Endothelial cell of umbilical vein (primary cell): Measurements from ENCODE around the gene PLEKHG4B. TPM values are rescaled to one million over a fixed set of nuclear protein-coding genes. Genes with fewer than 3 reads are reported as not detected.

Experiments
- BruUV-seq: library from RNA; stranded (reverse); fragments of 400-500 nt; replicated peaks from 2 replicates; lab custom pipeline; 2021; lab: Mats Ljungman, UMichigan
- CTCF ChIA-PET: fragments of 300-600, 350-600 bp; sonication (Branson Sonifier 250); formaldehyde crosslinking; loops from one replicate; lab custom pipeline; 2021; ENCODE audit warnings: antibody characterized with exemption, inconsistent platforms; lab: Charles Lee
- POLR2A ChIA-PET: fragments of 300-600, 350-600 bp; sonication (Branson Sonifier 250); formaldehyde crosslinking; loops from one replicate; lab custom pipeline; 2021; ENCODE audit warnings: antibody characterized with exemption, inconsistent platforms; lab: Charles Lee
- DNase-seq: peaks from one replicate; pipeline ENCODE4 v3.0.0-alpha.2; 2011; ENCODE audit warnings: low read depth, low spot score
- FAIRE-seq: peaks from 2 replicates; lab custom pipeline; 2011; peaks lifted over from hg19 to GRCh38; lab: Jason Lieb, UNC
- H2AFZ ChIP-seq: 2 replicates; pipeline ENCODE4 v1.6.0; 2012; ENCODE audit warnings: low read depth, low read length, control low read depth, inconsistent platforms
- H3K27ac ChIP-seq: 2 replicates; pipeline ENCODE4 v1.5.1; 2011; ENCODE audit warnings: low read depth, mild to moderate bottlenecking, control low read depth, low read length, moderate library complexity; ENCODE audit not compliant: insufficient read depth
- H3K27me3 ChIP-seq, 2 experiments: 2 replicates each; pipeline versions ENCODE4 v1.6.0 to v1.6.1; 2011; ENCODE audit warnings: low read length in 2 of 2, mixed read lengths in 1 of 2; ENCODE audit not compliant: control insufficient read depth in 2 of 2, insufficient read depth in 2 of 2
- H3K36me3 ChIP-seq, 2 experiments: 2 replicates in 1 of 2; 3 replicates in 1 of 2; pipeline ENCODE4 v1.5.1; 2011; ENCODE audit warnings: low read length in 2 of 2, mild to moderate bottlenecking in 1 of 2, moderate library complexity in 1 of 2; ENCODE audit not compliant: control insufficient read depth in 2 of 2, insufficient read depth in 2 of 2; ENCODE audit errors: extremely low read depth in 1 of 2
- H3K4me1 ChIP-seq: 3 replicates; pipeline ENCODE4 v1.5.1; 2011; ENCODE audit warnings: mild to moderate bottlenecking, low read length; ENCODE audit not compliant: control insufficient read depth, insufficient read depth; ENCODE audit errors: extremely low read depth
- H3K4me2 ChIP-seq: 2 replicates; pipeline ENCODE4 v1.6.1; 2011; ENCODE audit warnings: low read length, control low read depth, mixed read lengths; ENCODE audit not compliant: insufficient read depth
- H3K4me3 ChIP-seq, 3 experiments: fragments of 200-600 bp in 1 of 3; sonication (generic), shearing (Covaris generic) in 1 of 3; replicated peaks in 1 of 3; 2 replicates each; pipeline ENCODE4 v1.5.1; 2011 to 2016; ENCODE audit warnings: control low read depth in 3 of 3, low read length in 3 of 3, mild to moderate bottlenecking in 2 of 3, inconsistent platforms in 1 of 3, low read depth in 1 of 3, moderate library complexity in 1 of 3; ENCODE audit not compliant: insufficient read depth in 1 of 3
- H3K79me2 ChIP-seq: 2 replicates; pipeline ENCODE4 v1.6.0; 2012; ENCODE audit warnings: low read length, inconsistent platforms; ENCODE audit not compliant: control insufficient read depth, insufficient read depth
- H3K9ac ChIP-seq: replicated peaks from 2 replicates; pipeline ENCODE3; 2011; ENCODE audit warnings: low read length, control low read depth; ENCODE audit not compliant: insufficient read depth; ENCODE audit errors: extremely low read depth
- H3K9me1 ChIP-seq: replicated peaks from 3 replicates; pipeline ENCODE4 v1.6.0; 2011; ENCODE audit warnings: mild to moderate bottlenecking, low read length; ENCODE audit not compliant: control insufficient read depth, insufficient read depth; ENCODE audit errors: extremely low read depth
- H3K9me3 ChIP-seq: replicated peaks from 2 replicates; pipeline ENCODE4 v1.5.1; 2012; ENCODE audit warnings: low read length, inconsistent platforms; ENCODE audit not compliant: control insufficient read depth, insufficient read depth
- H4K20me1 ChIP-seq: replicated peaks from 2 replicates; pipeline ENCODE3; 2011; ENCODE audit warnings: mild to moderate bottlenecking, low read length; ENCODE audit not compliant: control insufficient read depth, insufficient read depth; ENCODE audit errors: extremely low read depth
- EZH2 ChIP-seq: IDR thresholded peaks from 2 replicates; pipeline ENCODE4 v1.6.1; 2012; ENCODE audit warnings: borderline replicate concordance, low read depth, mild to moderate bottlenecking, moderate library complexity, low read length, inconsistent platforms; ENCODE audit not compliant: severe bottlenecking
- GATA2 ChIP-seq: IDR thresholded peaks from 2 replicates; pipeline ENCODE4 v1.7.0; 2011; ENCODE audit warnings: low read depth, mild to moderate bottlenecking, moderate library complexity, mixed read lengths, low read length; ENCODE audit not compliant: insufficient read length, insufficient read depth
- MYC ChIP-seq: IDR thresholded peaks from one replicate; pipeline ENCODE4 v1.6.1; 2011; ENCODE audit warnings: mild to moderate bottlenecking, low read depth, low read length
- POLR2A ChIP-seq: IDR thresholded peaks from 2 replicates; pipeline ENCODE4 v1.6.1; 2012; ENCODE audit warnings: low read depth, mild to moderate bottlenecking, control low read depth, low read length
- POLR2AphosphoS5 ChIP-seq: IDR thresholded peaks from 2 replicates; pipeline ENCODE4 v1.6.1; 2012; ENCODE audit warnings: low read depth, mild to moderate bottlenecking, control low read depth, low read length, moderate library complexity; ENCODE audit not compliant: insufficient read depth
- dilution Hi-C: fragments of 300-500 bp; cut with MboI; formaldehyde crosslinking; loops from one replicate; pipeline ENCODE4 v1.15.0; 2019; ENCODE audit warnings: low sequenced_read_pairs; ENCODE audit not compliant: extremely low pct_ligation_motif_present
- intact Hi-C: fragments of 100-400 bp; cut with micrococcal nuclease; formaldehyde crosslinking; loops from one replicate; pipeline ENCODE4 v1.10.0; 2022
- polyA plus RNA-seq, 4 experiments: library from polyadenylated mRNA; depleted of rRNA in 3 of 4; stranded (reverse) in 3 of 4; unstranded in 1 of 4; fragments of >200 nt; gene quantifications; 2 replicates each; pipeline versions ENCODE4 v1.2.1 to v1.2.3, GENCODE V29; 2011 to 2012; ENCODE audit warnings: missing spikeins in 1 of 4
- total RNA-seq: library from RNA; stranded (reverse); gene quantifications from 2 replicates; pipeline ENCODE4 v1.2.3, GENCODE V29; 2021
- TF ChIP-seq, protein P1 (sequence below), 2 donors: IDR thresholded peaks; 1 replicate in 1 of 2; 2 replicates in 1 of 2; pipeline ENCODE4 v1.5.1; 2011; ENCODE audit warnings: low read length in 2 of 2, mild to moderate bottlenecking in 2 of 2, moderate library complexity in 2 of 2, control low read depth in 1 of 2, inconsistent platforms in 1 of 2, low read depth in 1 of 2; ENCODE audit not compliant: insufficient read depth in 1 of 2; ENCODE audit errors: extremely low read depth in 1 of 2

PLEKHG4B gene
- total and polyA plus RNA-seq, 2 donors (not counting 3 experiments of a cell fraction or from before 2014, with no cell fraction given) = not detected

DNA sequence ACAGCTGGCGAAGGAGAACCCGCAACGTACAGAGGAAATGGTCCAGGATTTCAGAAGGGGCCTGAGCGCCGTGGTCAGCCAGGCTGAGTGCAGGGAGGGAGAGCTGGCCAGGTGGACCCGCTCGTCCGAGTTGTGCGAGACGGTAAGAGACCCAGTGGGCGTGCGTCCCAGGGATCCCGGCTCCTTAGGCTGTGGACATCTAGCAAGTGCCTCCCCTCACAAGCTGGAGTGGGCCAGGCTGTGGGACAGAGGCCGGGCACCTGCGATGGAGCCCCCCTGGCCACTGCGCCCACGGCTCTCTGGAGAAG lies 69.8 kb downstream of the PLEKHG4B start:
- H3K4me1 ChIP-seq = no peaks in the 10 kb centered on the region
- no peaks in the 10 kb centered on the region for H3K9me1 ChIP-seq
- H3K9ac ChIP-seq = no peak overlapping the region
- no TSS peak for BruUV-seq
- DNase-seq (no peak), FAIRE-seq (no peak)
- intact Hi-C loops = no loop called here
- H3K27me3 ChIP-seq = no peaks in the 10 kb centered on the region
- no peaks in the 10 kb centered on the region for H3K36me3 ChIP-seq
- H3K4me2 ChIP-seq = no peak overlapping the region
- H3K9me3 ChIP-seq = no peaks in the 10 kb centered on the region
- dilution Hi-C loops = no loop called here
- no peak overlapping the region for H3K27ac ChIP-seq
- no peak overlapping the region for H2AFZ ChIP-seq
- H4K20me1 ChIP-seq = no peaks in the 10 kb centered on the region
- ChIA-PET POLR2A (no interaction called here), CTCF (no interaction called here)
- TF ChIP-seq POLR2A (no peak), POLR2AphosphoS5 (no peak)
- no peak overlapping the region for H3K4me3 ChIP-seq
- H3K79me2 ChIP-seq = no peaks in the 10 kb centered on the region

DNA sequence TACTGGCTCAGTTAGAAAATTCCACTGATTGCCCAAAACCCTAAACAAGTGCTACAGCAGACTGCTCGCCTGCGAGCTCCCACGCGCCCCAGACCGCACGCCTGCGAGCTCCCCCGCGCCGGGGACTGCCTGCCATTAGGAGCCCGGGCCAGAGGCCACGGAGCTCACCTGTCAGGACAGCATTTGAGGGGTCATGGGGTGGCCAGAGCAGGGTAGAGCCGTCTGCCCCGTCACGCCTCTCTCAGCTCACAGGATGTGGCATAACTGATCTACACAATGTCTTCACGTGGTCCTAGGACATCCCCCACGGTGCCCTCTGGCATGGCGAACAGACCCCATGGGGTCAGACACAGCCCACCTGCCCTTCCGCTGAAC lies 70.2 kb downstream of the PLEKHG4B start:
- dilution Hi-C loops (no loop called here), intact Hi-C loops (no loop called here)
- Histone ChIP-seq H3K4me2 (no peak overlapping the region), H3K9ac (no peak overlapping the region), H3K4me1 (no peaks in the 10 kb centered on the region), H2AFZ (no peak overlapping the region), H3K27me3 (no peaks in the 10 kb centered on the region), H3K9me1 (no peaks in the 10 kb centered on the region), H3K36me3 (no peaks in the 10 kb centered on the region), H3K79me2 (no peaks in the 10 kb centered on the region), H3K9me3 (no peaks in the 10 kb centered on the region), H4K20me1 (no peaks in the 10 kb centered on the region), H3K4me3 (no peak overlapping the region), H3K27ac (no peak overlapping the region)
- TF ChIP-seq, protein P1, sequence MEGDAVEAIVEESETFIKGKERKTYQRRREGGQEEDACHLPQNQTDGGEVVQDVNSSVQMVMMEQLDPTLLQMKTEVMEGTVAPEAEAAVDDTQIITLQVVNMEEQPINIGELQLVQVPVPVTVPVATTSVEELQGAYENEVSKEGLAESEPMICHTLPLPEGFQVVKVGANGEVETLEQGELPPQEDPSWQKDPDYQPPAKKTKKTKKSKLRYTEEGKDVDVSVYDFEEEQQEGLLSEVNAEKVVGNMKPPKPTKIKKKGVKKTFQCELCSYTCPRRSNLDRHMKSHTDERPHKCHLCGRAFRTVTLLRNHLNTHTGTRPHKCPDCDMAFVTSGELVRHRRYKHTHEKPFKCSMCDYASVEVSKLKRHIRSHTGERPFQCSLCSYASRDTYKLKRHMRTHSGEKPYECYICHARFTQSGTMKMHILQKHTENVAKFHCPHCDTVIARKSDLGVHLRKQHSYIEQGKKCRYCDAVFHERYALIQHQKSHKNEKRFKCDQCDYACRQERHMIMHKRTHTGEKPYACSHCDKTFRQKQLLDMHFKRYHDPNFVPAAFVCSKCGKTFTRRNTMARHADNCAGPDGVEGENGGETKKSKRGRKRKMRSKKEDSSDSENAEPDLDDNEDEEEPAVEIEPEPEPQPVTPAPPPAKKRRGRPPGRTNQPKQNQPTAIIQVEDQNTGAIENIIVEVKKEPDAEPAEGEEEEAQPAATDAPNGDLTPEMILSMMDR (IDR thresholded peaks at IDR 0.05; ENCODE audit: extremely low read depth in 1 of 2, insufficient read depth in 1 of 2, low read depth in 1 of 2, low read length in 2 of 2) = no peak
- TF ChIP-seq MYC = no peak
- TF ChIP-seq GATA2 = no peak
- TF ChIP-seq EZH2 = no peak
- DNase-seq = no peak
- ChIA-PET POLR2A (no interaction called here), CTCF (interaction anchor here (1.0 kb wide), 1 partner anchor 26 kb away, joined by 3 read pairs; no protein-coding TSS in a partner anchor)
- no peak for FAIRE-seq
- BruUV-seq = no TSS peak
